ENCODE data around the gene LRFN2.

Gene LRFN2

GRCh38 chr6:40532349-40533000, 54.7 kb downstream of the LRFN2 start:
- TF ChIP-seq, protein P1, sequence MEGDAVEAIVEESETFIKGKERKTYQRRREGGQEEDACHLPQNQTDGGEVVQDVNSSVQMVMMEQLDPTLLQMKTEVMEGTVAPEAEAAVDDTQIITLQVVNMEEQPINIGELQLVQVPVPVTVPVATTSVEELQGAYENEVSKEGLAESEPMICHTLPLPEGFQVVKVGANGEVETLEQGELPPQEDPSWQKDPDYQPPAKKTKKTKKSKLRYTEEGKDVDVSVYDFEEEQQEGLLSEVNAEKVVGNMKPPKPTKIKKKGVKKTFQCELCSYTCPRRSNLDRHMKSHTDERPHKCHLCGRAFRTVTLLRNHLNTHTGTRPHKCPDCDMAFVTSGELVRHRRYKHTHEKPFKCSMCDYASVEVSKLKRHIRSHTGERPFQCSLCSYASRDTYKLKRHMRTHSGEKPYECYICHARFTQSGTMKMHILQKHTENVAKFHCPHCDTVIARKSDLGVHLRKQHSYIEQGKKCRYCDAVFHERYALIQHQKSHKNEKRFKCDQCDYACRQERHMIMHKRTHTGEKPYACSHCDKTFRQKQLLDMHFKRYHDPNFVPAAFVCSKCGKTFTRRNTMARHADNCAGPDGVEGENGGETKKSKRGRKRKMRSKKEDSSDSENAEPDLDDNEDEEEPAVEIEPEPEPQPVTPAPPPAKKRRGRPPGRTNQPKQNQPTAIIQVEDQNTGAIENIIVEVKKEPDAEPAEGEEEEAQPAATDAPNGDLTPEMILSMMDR (IDR thresholded peaks at IDR 0.05) = no peak
- H3K9me3 ChIP-seq (ENCODE audit: control insufficient read depth, low read length) = no peaks in the 10 kb centered on the region
- no peak overlapping the region for H3K4me2 ChIP-seq (ENCODE audit: low read length)
- no peaks in the 10 kb centered on the region for H3K79me2 ChIP-seq
- no peaks in the 10 kb centered on the region for H3K36me3 ChIP-seq (ENCODE audit: control insufficient read depth, insufficient read depth, low read length)
- no peaks in the 10 kb centered on the region for H3K4me1 ChIP-seq
- H2AFZ ChIP-seq = no peak overlapping the region
- no peak overlapping the region for H3K4me3 ChIP-seq (ENCODE audit: low read depth, low read length)
- H3K27me3 ChIP-seq (ENCODE audit: control insufficient read depth, insufficient read depth, low read length) = no peaks in the 10 kb centered on the region
- no peak overlapping the region for H3K27ac ChIP-seq
- no peak overlapping the region for H3K9ac ChIP-seq

DNA sequence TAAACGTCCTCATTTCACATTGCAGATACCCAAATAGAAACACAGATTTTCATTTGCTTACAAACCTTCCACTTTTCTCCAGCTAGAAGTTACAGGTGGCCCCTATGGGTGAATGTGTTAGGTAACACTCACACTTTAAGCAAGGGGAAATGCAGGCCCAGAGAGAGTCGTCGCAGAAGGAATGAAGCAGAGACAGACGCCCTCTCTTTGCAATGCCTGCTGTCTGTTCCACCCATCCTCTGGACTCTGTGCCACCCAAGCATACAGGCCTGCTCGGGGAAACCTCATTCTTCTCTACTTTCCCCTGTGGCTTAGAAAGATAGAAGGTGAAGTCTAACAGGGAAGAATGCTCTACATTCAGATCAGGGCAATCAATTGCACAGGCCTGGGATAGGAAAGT, 57.2 kb downstream of the LRFN2 start:
- Histone ChIP-seq H3K4me3 (ENCODE audit: low read depth, low read length) (no peak overlapping the region), H3K4me2 (ENCODE audit: low read length) (no peak overlapping the region), H3K9me3 (ENCODE audit: control insufficient read depth, low read length) (no peaks in the 10 kb centered on the region), H3K79me2 (no peaks in the 10 kb centered on the region), H3K27me3 (ENCODE audit: control insufficient read depth, insufficient read depth, low read length) (no peaks in the 10 kb centered on the region), H3K36me3 (ENCODE audit: control insufficient read depth, insufficient read depth, low read length) (no peaks in the 10 kb centered on the region), H3K9ac (no peak overlapping the region), H3K4me1 (no peaks in the 10 kb centered on the region), H3K27ac (no peak overlapping the region), H2AFZ (no peak overlapping the region)
- TF ChIP-seq, protein P1 (IDR thresholded peaks at IDR 0.05) = no peak

- Histone ChIP-seq H3K9ac (no peak overlapping the region), H2AFZ (no peak overlapping the region), H3K4me1 (no peaks in the 10 kb centered on the region), H3K9me3 (ENCODE audit: control insufficient read depth, low read length) (no peaks in the 10 kb centered on the region), H3K27me3 (ENCODE audit: control insufficient read depth, insufficient read depth, low read length) (no peaks in the 10 kb centered on the region), H3K4me3 (ENCODE audit: low read depth, low read length) (no peak overlapping the region), H3K79me2 (no peaks in the 10 kb centered on the region), H3K36me3 (ENCODE audit: control insufficient read depth, insufficient read depth, low read length) (no peaks in the 10 kb centered on the region), H3K4me2 (ENCODE audit: low read length) (no peak overlapping the region), H3K27ac (no peak overlapping the region)
- TF ChIP-seq, protein P1 (IDR thresholded peaks at IDR 0.05) = no peak
These were observed 58.1 kb downstream of the LRFN2 start for GRCh38 chr6:40529040-40529439.

DNA sequence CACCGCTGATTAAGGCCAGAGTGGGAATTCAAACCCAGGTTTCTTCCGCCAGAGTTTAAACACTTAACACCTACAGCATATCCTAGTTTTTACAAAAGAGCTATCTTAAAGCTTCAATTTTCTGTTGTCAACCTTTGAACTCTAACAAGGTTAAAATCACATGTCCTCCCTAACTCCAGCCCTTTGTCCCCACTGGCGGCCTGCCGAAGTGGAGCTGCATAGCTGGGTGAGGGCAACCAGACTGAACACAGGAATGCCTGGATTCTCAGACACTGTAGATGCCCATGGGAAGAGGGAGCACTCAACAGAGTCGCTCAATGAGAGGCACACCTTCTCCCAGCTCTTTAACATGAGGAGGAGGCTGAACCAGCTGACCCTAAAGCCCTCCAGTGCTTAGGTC, 59.1 kb downstream of the LRFN2 start:
- Histone ChIP-seq H3K9me3 (ENCODE audit: control insufficient read depth, low read length) (no peaks in the 10 kb centered on the region), H3K79me2 (no peaks in the 10 kb centered on the region), H2AFZ (no peak overlapping the region), H3K36me3 (ENCODE audit: control insufficient read depth, insufficient read depth, low read length) (no peaks in the 10 kb centered on the region), H3K4me3 (ENCODE audit: low read depth, low read length) (no peak overlapping the region), H3K9ac (no peak overlapping the region), H3K27ac (no peak overlapping the region), H3K4me1 (no peaks in the 10 kb centered on the region), H3K4me2 (ENCODE audit: low read length) (no peak overlapping the region), H3K27me3 (ENCODE audit: control insufficient read depth, insufficient read depth, low read length) (no peaks in the 10 kb centered on the region)
- TF ChIP-seq, protein P1 (IDR thresholded peaks at IDR 0.05) = no peak

DNA sequence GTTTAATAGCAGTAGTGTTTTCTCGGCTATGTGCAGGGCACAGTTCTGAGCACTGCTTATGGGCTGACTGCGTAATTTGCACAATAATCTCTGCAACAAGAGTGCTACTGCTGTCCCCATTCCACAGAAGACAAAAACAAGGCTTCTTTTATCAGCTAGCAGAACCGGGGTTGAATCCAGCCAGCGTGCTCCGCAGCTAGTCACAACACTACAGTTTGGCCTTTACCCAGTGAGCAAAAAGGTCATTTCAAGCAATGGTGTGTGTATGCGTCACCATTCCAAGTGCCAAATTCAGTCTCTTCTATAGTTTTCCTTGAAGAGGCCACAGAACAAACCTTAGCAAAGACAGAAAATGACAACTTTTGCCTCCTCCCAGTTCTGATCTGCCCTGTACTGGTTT, 61.1 kb downstream of the LRFN2 start:
- H3K9me3 ChIP-seq (ENCODE audit: control insufficient read depth, low read length) = no peaks in the 10 kb centered on the region
- no peaks in the 10 kb centered on the region for H3K27me3 ChIP-seq (ENCODE audit: control insufficient read depth, insufficient read depth, low read length)
- no peak overlapping the region for H3K27ac ChIP-seq
- TF ChIP-seq, protein P1 (IDR thresholded peaks at IDR 0.05) = no peak
- H3K79me2 ChIP-seq = no peaks in the 10 kb centered on the region
- H3K36me3 ChIP-seq (ENCODE audit: control insufficient read depth, insufficient read depth, low read length) = no peaks in the 10 kb centered on the region
- no peak overlapping the region for H2AFZ ChIP-seq
- no peak overlapping the region for H3K9ac ChIP-seq
- peaks cover 9% of the 10 kb centered on the region for H3K4me1 ChIP-seq
- no peak overlapping the region for H3K4me2 ChIP-seq (ENCODE audit: low read length)
- no peak overlapping the region for H3K4me3 ChIP-seq (ENCODE audit: low read depth, low read length)

Measured in parathyroid adenoma (tissue), 2 donors.